ENCODE measurements around the gene OCIAD1. TPM values are rescaled to one million over a fixed set of nuclear protein-coding genes. Genes with fewer than 3 reads are reported as not detected.

OCIAD1 gene
- total RNA-seq, 1 experiment from 2014 or later, result 182 TPM

Other genes starting within 250 kb of the OCIAD1 start
- 41.9 and 59.5 TPM in 2 replicates for gene FRYL, start 50.8 kb upstream of the OCIAD1 start, total RNA-seq (2014; rRNA removed)
- 11.0 and 12.2 TPM in 2 replicates for gene OCIAD2, start 75.7 kb downstream of the OCIAD1 start, total RNA-seq (2014; rRNA removed)
- gene CWH43, start 155.2 kb downstream of the OCIAD1 start, total RNA-seq (2014; rRNA removed), result not detected in 2 replicates